Measurements from ENCODE around the gene SNX13.
"Not testable (repeated sequence)": the region's sequence is repeated elsewhere in the genome, so short reads cannot be mapped to it uniquely, and the experiment has no call there.

Gene SNX13

DNA sequence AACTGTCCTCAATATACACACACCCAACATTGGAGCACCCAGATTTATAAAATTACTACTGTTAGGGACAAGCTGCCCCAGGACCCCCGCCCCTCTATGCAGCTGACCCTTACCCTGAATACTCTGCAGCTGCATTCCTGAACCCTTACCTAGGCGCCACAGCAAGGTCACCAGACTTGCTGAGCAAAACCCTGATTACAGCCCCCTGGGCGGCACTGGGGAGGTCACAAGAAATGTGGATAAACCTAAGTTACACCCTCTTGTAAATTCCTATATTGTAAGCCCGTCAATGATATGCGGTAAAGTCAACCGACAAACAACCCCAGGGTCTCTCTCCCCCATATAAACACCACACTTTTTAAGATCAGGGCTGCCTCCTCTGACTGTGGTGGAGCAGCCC, 25.1 kb downstream of the SNX13 start:
- TF ChIP-seq, protein P1, sequence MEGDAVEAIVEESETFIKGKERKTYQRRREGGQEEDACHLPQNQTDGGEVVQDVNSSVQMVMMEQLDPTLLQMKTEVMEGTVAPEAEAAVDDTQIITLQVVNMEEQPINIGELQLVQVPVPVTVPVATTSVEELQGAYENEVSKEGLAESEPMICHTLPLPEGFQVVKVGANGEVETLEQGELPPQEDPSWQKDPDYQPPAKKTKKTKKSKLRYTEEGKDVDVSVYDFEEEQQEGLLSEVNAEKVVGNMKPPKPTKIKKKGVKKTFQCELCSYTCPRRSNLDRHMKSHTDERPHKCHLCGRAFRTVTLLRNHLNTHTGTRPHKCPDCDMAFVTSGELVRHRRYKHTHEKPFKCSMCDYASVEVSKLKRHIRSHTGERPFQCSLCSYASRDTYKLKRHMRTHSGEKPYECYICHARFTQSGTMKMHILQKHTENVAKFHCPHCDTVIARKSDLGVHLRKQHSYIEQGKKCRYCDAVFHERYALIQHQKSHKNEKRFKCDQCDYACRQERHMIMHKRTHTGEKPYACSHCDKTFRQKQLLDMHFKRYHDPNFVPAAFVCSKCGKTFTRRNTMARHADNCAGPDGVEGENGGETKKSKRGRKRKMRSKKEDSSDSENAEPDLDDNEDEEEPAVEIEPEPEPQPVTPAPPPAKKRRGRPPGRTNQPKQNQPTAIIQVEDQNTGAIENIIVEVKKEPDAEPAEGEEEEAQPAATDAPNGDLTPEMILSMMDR (IDR thresholded peaks at IDR 0.05; ENCODE audit: insufficient read depth, low read depth, low read length, missing control alignments) = no peak
- H3K4me3 ChIP-seq (ENCODE audit: low read depth, low read length) = no peak overlapping the region
- no peak for DNase-seq (ENCODE audit: low read depth)

- H3K4me3 ChIP-seq (ENCODE audit: low read depth, low read length) = no peak overlapping the region
- TF ChIP-seq, protein P1 (IDR thresholded peaks at IDR 0.05; ENCODE audit: insufficient read depth, low read depth, low read length, missing control alignments) = no peak
- peak; percentile 5 for DNase-seq (ENCODE audit: low read depth)
These were observed 27.0 kb downstream of the SNX13 start for GRCh38 chr7:17913250-17913649.

DNA sequence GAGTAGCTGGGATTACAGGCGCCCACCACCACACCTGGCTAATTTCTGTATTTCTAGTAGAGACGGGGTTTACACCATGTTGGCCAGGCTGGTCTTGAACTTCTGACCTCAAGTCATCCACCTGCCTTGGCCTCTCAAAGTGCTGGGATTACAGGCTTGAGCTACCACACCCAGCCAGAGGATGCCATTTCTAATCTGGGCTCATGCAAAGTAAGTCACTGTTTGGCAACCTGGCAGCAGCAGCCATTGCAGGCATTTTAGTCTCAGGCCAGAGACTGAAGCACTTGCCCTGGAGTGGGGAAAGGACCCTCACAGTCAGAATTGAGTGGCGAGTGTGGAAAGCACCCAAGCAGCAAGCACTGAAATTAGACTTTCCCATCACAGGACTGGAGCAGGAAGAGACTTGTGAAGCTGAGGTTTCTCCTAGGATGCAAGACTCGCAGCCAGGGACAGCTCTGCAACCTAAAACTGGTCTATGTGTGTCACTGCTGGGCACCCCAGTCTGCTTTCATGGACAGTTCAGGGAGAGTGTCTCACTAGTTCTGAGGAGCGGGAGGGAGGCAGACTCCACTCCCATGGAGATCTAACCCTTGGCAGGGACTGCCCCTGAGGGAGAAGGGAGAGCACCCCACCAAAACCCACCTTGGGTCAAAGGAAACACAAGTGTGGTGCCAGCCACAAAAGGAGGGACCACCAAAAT, 27.6 kb downstream of the SNX13 start:
- DNase-seq (ENCODE audit: low read depth) = no peak
- TF ChIP-seq, protein P1 (IDR thresholded peaks at IDR 0.05; ENCODE audit: insufficient read depth, low read depth, low read length, missing control alignments) = no peak
- no peak overlapping the region for H3K4me3 ChIP-seq (ENCODE audit: low read depth, low read length)

DNA sequence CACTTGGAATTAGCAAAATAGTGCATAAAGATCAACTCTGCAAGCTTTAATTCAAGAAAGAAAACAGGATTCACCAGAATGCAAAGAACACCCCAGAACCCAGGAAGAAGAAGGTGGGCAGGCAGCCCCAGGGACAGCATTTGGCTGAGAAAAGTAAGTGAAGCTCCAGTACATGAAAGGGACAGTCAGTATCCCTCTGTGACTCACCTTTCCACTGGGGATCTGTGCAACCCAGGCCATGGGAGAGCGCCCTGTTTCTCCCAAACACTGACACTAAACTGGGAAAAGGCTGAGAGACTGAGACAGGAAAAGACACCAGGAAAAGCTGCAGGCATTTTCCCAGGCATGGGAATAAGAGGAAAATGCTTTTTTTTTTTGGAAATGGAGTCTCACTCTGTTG, 28.2 kb downstream of the SNX13 start:
- no peak for DNase-seq (ENCODE audit: low read depth)
- H3K4me3 ChIP-seq (ENCODE audit: low read depth, low read length) = no peak overlapping the region
- TF ChIP-seq, protein P1 (IDR thresholded peaks at IDR 0.05; ENCODE audit: insufficient read depth, low read depth, low read length, missing control alignments) = no peak

DNA sequence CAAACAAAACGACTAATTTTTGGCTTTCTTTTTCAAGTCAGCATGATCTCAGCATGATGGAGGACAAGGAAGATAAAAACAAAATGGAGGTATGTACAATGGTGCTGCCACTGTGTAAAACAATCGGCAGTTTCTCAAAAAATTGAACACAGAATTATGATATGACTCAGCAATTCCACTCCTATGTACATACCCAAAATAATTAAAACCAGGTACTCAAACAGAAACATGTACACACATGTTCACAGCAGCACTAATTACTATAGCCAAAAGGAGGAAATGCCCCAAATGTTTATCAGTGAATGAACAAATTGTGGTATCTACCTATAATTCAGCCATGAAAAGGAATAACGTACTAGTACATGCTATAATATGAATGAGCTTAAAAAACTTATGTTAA, 29.9 kb downstream of the SNX13 start:
- H3K4me3 ChIP-seq (ENCODE audit: low read depth, low read length) = no peak overlapping the region
- TF ChIP-seq, protein P1 (IDR thresholded peaks at IDR 0.05; ENCODE audit: insufficient read depth, low read depth, low read length, missing control alignments) = no peak
- no peak for DNase-seq (ENCODE audit: low read depth)

GRCh38 chr7:17909310-17909709, 31.0 kb downstream of the SNX13 start:
- H3K4me3 ChIP-seq (ENCODE audit: low read depth, low read length); DNase-seq (ENCODE audit: low read depth): not testable (repeated sequence)

GRCh38 chr7:17907014-17907413, 33.3 kb downstream of the SNX13 start:
- no peak for DNase-seq (ENCODE audit: low read depth)

More at GRCh38 chr7:17907014-17907413, 33.3 kb downstream of the SNX13 start:
- TF ChIP-seq, protein P1 (IDR thresholded peaks at IDR 0.05; ENCODE audit: insufficient read depth, low read depth, low read length, missing control alignments) = no peak
- H3K4me3 ChIP-seq (ENCODE audit: low read depth, low read length) = no peak overlapping the region

Data from GM12865 (cell line).